Small intestine (tissue), 7 donors: ENCODE measurements around the gene KCNH4. TPM values are rescaled to one million over a fixed set of nuclear protein-coding genes. Genes with fewer than 3 reads are reported as not detected.
A peak's percentile ranks its signal among the peaks of the same experiment; 100 is the strongest.

ENCODE experiments used
- DNase-seq, 2 donors: peaks; one replicate each; pipeline versions ENCODE4 v3.0.0 to v3.0.0-alpha.2; 2013
- FAIRE-seq: peaks from 2 replicates; lab custom pipeline; 2012; peaks lifted over from hg19 to GRCh38; lab: Jason Lieb, UNC
- H3K27ac ChIP-seq, 3 donors: one replicate each; pipeline ENCODE4 v1.5.1; 2013; ENCODE audit warnings: low read length in 2 of 3, mild to moderate bottlenecking in 2 of 3, control low read depth in 1 of 3, inconsistent platforms in 1 of 3, low read depth in 1 of 3, moderate library complexity in 1 of 3
- H3K27me3 ChIP-seq, 3 donors: one replicate each; pipeline ENCODE4 v1.6.1; 2013; ENCODE audit warnings: low read length in 3 of 3, inconsistent platforms in 1 of 3; ENCODE audit not compliant: control insufficient read depth in 3 of 3, insufficient read depth in 3 of 3
- H3K36me3 ChIP-seq, 3 donors: one replicate each; pipeline ENCODE4 v1.6.1; 2013; ENCODE audit warnings: low read length in 3 of 3, inconsistent platforms in 1 of 3, low read depth in 1 of 3, mild to moderate bottlenecking in 1 of 3, moderate library complexity in 1 of 3; ENCODE audit not compliant: control insufficient read depth in 3 of 3, insufficient read depth in 2 of 3
- H3K4me1 ChIP-seq, 3 donors: one replicate each; pipeline ENCODE4 v1.6.1; 2013; ENCODE audit warnings: low read length in 2 of 3, inconsistent platforms in 1 of 3, low read depth in 1 of 3, mild to moderate bottlenecking in 1 of 3, moderate library complexity in 1 of 3; ENCODE audit not compliant: control insufficient read depth in 3 of 3, insufficient read depth in 2 of 3
- H3K4me3 ChIP-seq, 3 donors: one replicate each; pipeline ENCODE4 v1.5.1; 2013; ENCODE audit warnings: low read length in 3 of 3, control low read depth in 1 of 3, inconsistent platforms in 1 of 3, low read depth in 1 of 3, mild to moderate bottlenecking in 1 of 3, moderate library complexity in 1 of 3
- H3K9me3 ChIP-seq, 2 donors: one replicate each; pipeline ENCODE4 v1.6.1; 2013; ENCODE audit warnings: low read depth in 1 of 2, low read length in 1 of 2; ENCODE audit not compliant: control insufficient read depth in 2 of 2, insufficient read depth in 1 of 2
- WGBS, 3 donors: extraction: QIAGEN DNeasy Blood & Tissue Kit; methylation state at CpG; one replicate each; pipeline ENCODE4 v1.1.7; 2013; 5-methylcytosine and 5-hydroxymethylcytosine counted together
- polyA plus RNA-seq, 4 donors: library from polyadenylated mRNA; stranded (reverse) in 3 of 4; unstranded in 1 of 4; fragments of 200-250 nt in 3 of 4; fragments of 120-200 nt in 1 of 4; gene quantifications; one replicate each; pipeline versions ENCODE4 v1.2.1 to v1.2.3, GENCODE V29; 2013
- donor health status: healthy with polysubstance abuse.
- donor health status: control.
- donor health status: control.
- donor health status: Bipolar disorder and iron deficiency.
- donor health status: healthy.

Gene KCNH4
- polyA plus RNA-seq, 4 donors, result 0.18 to 0.22 TPM; not detected in 2

DNA sequence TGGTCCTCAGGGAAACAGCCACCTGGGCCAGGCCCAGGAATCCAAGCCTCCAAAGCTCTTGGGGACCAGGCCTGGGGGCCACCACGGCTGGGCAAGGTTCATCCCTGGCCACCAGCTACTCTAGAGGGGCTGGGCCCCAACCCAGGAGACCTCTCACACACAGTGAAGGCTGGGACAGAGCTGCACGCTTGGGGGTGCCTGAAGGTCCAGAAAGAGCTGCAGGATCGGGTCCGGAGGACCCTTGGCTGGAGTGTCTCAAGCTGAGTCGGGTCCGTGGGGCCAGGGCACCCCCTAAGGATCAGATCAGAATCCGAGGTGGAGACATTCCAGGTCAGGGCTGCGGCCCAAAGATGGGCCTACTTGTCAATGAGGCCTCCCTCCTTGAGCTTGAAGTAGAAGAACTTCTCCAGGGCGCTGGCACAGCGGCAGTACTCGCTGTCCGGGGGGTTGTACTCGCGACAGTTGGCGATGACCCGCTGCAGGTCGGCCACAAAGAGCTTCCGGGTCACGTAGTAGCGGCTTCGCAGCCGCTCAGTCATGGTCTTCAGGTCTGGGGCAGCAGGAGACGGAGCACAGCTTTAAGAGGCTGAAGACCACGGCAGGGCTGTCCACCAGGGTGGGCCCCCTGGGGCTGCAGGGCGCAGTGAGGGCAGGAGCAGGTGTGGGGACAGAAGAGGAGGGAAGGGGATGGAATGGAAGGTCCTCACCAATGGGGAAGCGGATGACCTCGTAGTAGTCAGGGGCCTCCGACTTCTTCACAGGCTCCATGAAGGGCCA is 67.5 kb downstream of the KCNH4 start:
- peak overlapping the region; percentile 82 to 97 (median 89) for H3K27ac ChIP-seq
- no peaks in the 10 kb centered on the region for H3K9me3 ChIP-seq
- WGBS, 3 donors, result 87 to 90% (median 87%) methylated on average over 28 of the region's 28 CpGs
- H3K36me3 ChIP-seq, result peaks cover 0 to 76% (median 0%) of the 10 kb centered on the region in 3 donors
- peaks cover 0 to 20% (median 0%) of the 10 kb centered on the region in 3 donors for H3K4me1 ChIP-seq
- FAIRE-seq, result no peak
- no peak overlapping the region for H3K4me3 ChIP-seq
- no peaks in the 10 kb centered on the region for H3K27me3 ChIP-seq
- DNase-seq, result no peak

DNA sequence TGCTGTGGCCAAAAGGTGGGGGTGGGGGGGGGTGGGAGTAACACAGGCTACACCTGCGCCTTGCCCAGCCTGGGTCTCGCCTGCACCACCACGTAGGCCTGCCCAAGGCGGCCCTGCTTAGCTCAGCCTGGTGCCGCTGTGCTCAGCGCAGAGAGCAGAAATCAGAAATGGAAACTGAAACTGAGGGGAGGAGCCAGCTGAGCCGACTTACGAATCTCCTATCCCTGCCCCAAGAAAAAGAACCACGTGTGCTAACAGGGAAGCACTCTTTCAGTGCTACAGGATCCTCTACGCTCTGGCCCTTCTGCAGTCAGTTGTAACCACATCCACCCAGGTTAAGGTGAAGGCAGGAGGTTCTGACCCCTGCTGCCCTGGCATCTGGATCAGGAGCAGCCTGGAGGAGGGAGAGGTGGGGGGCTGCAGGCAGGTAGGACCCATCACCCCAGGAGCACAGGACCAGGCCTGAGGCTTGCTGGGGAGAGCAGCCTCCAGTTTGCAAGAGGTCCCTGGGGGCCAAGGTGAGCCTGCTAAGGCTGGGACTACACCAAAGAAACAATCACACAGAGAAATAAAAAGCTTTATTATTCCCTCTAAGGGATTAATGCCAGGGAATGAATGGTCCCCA is 68.3 kb downstream of the KCNH4 start, which contains the start of gene DHX58:
DHX58 (minus strand) TSS at position 163 of the 625 bp plus-strand sequence. CDS start 822 bp downstream, outside the sequence.
- H3K27me3 ChIP-seq, result no peaks in the 10 kb centered on the region
- peaks cover 0 to 20% (median 0%) of the 10 kb centered on the region in 3 donors for H3K4me1 ChIP-seq
- H3K36me3 ChIP-seq, result peaks cover 0 to 74% (median 0%) of the 10 kb centered on the region in 3 donors
- peak within 1 kb of the TSS; percentile 82 to 97 (median 89) for H3K27ac ChIP-seq
- no peak for FAIRE-seq
- H3K9me3 ChIP-seq, result no peaks in the 10 kb centered on the region
- peak within 1 kb of the TSS; percentile 38 to 60 (median 46) for H3K4me3 ChIP-seq
- WGBS, 3 donors, result 0 to 3% (median 1%) methylated on average over 10 of the region's 10 CpGs
- DNase-seq, result peak; percentile 92 to 93

DNA sequence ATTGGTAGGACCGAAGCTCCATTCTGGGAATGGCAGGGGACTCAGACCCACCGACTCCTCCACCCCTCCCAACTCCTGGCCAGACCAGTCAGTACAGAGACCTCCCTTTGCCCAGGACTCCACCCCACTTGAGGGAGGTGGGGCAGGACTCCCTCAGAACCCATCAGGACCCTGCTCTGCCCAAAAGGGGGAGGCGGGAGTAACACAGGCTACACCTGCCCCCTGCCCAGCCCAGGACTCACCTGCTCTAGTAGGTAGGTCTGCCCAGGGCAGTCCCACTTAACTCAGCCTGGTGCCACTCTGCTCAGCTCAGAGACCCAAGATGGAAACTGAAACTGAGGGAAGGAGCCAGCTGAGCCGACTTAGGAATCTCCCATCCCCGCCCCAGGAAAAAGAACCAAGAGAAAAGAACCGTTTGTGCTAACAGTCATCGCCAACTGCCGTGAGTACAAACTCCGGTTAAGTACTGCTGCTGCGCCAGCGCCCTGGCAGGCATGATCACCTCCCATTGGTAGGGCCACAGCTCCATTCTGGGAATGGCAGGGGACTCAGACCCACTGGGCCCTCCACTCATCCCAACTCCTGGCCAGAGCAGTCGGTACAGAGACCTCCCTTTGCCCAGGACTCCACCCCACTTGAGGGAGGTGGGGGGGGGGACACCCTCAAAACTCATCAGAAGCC is 68.9 kb downstream of the KCNH4 start:
- Histone ChIP-seq H3K4me3 (peak overlapping the region; percentile 38 to 60 (median 46)), H3K27ac (peak overlapping the region; percentile 82 to 97 (median 89)), H3K4me1 (peaks cover 0 to 26% (median 0%) of the 10 kb centered on the region in 3 donors), H3K36me3 (peaks cover 0 to 67% (median 0%) of the 10 kb centered on the region in 3 donors), H3K27me3 (no peaks in the 10 kb centered on the region), H3K9me3 (no peaks in the 10 kb centered on the region)
- DNase-seq (peak; percentile 72 to 82), FAIRE-seq (no peak)
- 3 to 14% (median 12%) methylated on average over 12 of the region's 12 CpGs for WGBS, 3 donors

DNA sequence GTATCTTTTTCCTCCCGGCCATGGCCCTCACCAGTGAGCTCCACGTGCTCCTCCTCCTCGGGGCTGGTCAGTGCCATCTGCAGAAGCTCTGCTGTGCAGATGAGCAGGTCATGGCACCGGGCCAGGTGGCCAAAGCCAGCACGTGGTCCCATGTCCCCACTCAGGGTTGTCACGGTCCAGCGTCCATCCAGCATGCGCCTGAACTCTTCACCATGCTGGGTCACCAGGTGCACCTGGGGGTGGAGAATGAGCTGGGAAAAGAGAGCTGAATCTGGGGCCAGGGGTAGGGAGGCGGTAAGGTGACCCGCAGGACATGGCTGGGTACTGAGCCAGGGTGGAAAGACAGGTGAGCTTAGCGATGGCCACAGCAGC is 69.7 kb downstream of the KCNH4 start:
- H3K9me3 ChIP-seq, result no peaks in the 10 kb centered on the region
- peak overlapping the region in 2 of 3 donors; percentile 89 to 97 for H3K27ac ChIP-seq
- no peaks in the 10 kb centered on the region for H3K27me3 ChIP-seq
- FAIRE-seq (no peak), DNase-seq (no peak)
- WGBS, 3 donors, result 86 to 91% (median 90%) methylated on average over 11 of the region's 11 CpGs
- peaks cover 0 to 26% (median 0%) of the 10 kb centered on the region in 3 donors for H3K4me1 ChIP-seq
- H3K4me3 ChIP-seq, result no peak overlapping the region
- peaks cover 0 to 61% (median 0%) of the 10 kb centered on the region in 3 donors for H3K36me3 ChIP-seq

DNA sequence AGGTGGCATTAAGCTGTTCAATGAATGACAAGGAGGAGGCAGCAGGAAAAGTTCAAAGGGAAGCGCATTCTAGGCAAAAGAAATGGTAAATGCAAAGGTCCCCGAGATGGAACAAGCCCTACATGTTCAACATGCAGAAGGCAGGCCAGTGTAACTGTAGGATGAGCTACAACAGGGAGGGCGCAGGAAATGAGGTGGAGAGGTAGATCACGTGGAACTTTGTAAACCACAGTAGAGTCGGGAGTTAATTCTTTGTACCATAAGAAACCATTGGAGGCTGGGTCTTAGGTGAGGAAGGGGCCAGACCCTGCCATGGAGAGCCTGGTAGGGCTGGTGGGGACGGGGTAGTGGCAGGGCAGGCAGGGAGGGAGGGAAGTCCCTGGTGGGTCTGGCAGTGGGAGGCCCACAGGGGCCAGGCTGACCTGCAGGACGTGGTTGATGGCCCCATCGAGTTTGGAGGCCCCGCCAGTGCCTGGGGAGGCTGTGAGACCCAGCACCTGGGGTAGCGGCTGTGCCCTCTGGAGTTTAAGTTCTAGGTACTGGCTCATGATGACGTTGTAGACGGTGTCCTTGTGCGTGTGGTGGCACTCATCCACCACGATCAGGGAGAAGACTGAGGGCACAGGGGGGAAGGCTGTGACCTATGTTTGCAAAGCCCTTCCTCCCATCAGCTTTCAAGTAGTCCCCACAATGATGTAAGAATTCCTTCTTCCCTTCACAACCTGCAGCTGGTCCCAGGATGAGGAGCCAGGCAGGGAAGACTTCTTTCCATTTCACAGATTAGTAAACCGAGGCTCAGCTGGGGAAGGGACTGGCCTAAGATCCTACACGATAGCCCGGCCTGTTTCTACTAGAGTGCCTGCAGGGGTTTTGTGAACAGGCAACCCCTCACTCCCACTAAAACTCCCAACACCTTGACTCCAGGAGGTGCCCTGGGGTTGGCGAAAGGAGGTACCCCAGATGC is 70.4 kb downstream of the KCNH4 start:
- no peaks in the 10 kb centered on the region for H3K27me3 ChIP-seq
- peak overlapping the region in 1 of 3 donors; percentile 21 for H3K27ac ChIP-seq
- H3K4me1 ChIP-seq, result peaks cover 0 to 26% (median 0%) of the 10 kb centered on the region in 3 donors
- H3K4me3 ChIP-seq, result no peak overlapping the region
- DNase-seq, result no peak
- no peak for FAIRE-seq
- peaks cover 0 to 58% (median 0%) of the 10 kb centered on the region in 3 donors for H3K36me3 ChIP-seq
- WGBS, 3 donors, result 87 to 90% (median 89%) methylated on average over 18 of the region's 18 CpGs
- no peaks in the 10 kb centered on the region for H3K9me3 ChIP-seq

DNA sequence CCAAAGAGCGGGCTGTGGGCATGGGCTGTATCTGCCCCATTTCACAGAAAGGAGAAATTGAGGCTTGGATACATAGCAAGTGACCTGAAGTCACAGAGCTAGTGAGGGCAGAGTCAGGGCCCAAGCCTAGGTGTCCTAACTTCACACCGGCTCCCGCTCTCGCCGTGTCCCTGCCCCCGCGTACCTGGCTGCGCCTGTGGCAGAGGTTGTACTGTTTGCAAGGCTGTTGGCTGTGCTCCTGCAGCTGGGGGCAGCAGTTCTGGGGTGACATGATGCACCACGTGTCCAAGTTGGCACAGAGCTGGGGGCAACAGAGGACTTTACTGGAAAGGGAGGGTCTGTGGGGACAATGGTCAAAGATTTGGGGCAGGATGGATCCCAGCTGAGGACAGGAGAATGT is 71.9 kb downstream of the KCNH4 start:
- H3K36me3 ChIP-seq, result peaks cover 0 to 52% (median 0%) of the 10 kb centered on the region in 3 donors

DNA sequence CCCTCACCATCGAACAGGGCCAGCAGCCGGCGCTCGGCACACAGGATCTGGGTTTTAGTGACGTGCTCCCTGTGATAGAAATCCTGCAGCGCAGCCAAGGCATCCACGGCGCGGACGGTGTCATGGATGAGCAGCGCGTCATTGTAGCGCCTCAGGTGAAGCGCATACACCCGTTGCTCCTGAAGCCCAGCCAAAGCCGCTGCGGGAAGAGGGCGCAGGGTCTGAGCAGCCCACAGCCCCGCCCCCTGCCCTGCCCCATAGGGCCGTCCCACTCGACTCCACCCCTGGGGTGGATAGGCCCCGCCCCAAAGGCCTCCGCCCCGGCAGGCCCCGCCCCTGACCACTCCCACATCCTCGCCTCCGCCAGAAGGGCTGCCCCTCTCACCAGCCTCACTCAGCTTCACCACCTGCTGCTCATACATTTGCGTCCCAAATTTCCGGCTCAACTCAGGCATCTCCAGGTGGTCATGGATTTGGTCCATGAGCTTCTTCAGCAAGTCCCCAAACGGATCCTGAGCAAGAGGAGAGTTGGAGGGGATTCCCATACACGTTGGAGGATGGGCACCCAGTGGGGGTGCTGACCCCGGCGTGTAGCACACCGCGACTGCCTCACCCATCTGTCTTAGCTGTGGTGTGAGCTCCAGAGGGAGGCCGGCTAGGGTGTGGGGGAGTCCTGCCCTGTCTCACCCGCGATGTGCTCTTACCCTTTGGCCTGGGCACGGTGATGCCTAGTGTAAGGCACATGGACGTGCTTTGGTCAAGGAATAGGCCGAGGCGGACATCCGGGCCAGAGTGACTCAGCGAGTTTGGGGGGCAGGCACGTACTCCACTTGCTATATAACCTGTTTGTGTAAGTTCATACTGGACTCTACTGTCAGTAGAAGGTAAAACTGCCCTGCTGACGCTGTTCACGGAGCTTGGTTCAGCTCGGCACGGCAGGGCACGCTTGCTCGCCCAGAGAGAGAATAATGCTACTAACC is 73.1 kb downstream of the KCNH4 start:
- DNase-seq (peak; percentile 83 to 91), FAIRE-seq (no peak)
- Histone ChIP-seq H3K9me3 (no peaks in the 10 kb centered on the region), H3K4me3 (peak overlapping the region in 2 of 3 donors; percentile 2 to 15), H3K36me3 (peaks cover 0 to 45% (median 0%) of the 10 kb centered on the region in 3 donors), H3K4me1 (peaks cover 0 to 18% (median 0%) of the 10 kb centered on the region in 3 donors), H3K27me3 (no peaks in the 10 kb centered on the region), H3K27ac (peak overlapping the region in 1 of 3 donors; percentile 34)
- 42 to 50% (median 45%) methylated on average over 44 to 51 of the region's 51 CpGs for WGBS, 3 donors

More for the DNA sequence above, 71.9 kb downstream of the KCNH4 start:
- no peak for DNase-seq
- Histone ChIP-seq H3K4me3 (no peak overlapping the region), H3K4me1 (peaks cover 0 to 26% (median 0%) of the 10 kb centered on the region in 3 donors), H3K9me3 (no peaks in the 10 kb centered on the region), H3K27me3 (no peaks in the 10 kb centered on the region), H3K27ac (no peak overlapping the region)
- no peak for FAIRE-seq
- WGBS, 3 donors, result 90 to 91% (median 91%) methylated on average over 9 of the region's 9 CpGs
